GM23338 (cell line): ENCODE results near the gene EXOC6B.

ENCODE experiments used
- EZH2 ChIP-seq: fragments of 200-600 bp; sonication (generic); IDR thresholded peaks from one replicate; pipeline ENCODE4 v1.8.0; 2017; ENCODE audit warnings: antibody characterized with exemption, mild to moderate bottlenecking, low read depth; ENCODE audit not compliant: unreplicated experiment
- EZH2phosphoT487 ChIP-seq: fragments of 200-600 bp; sonication (generic); IDR thresholded peaks from one replicate; pipeline ENCODE4 v1.8.1; 2018; ENCODE audit warnings: antibody characterized with exemption; ENCODE audit not compliant: unreplicated experiment
- JUNB ChIP-seq: IDR thresholded peaks from one replicate; pipeline ENCODE4 v1.6.1; 2016; ENCODE audit warnings: antibody characterized with exemption; ENCODE audit not compliant: unreplicated experiment
- POLR2AphosphoS5 ChIP-seq: IDR thresholded peaks from 2 replicates; pipeline ENCODE4 v1.6.1; 2016; ENCODE audit warnings: antibody characterized with exemption, low read depth
- TF ChIP-seq, protein P1 (sequence below), 2 experiments: fragments of 200-600 bp in 1 of 2; sonication (generic) in 1 of 2; conservative IDR thresholded peaks; 2 replicates each; pipeline versions ENCODE4 v1.5.1 to v1.6.1; 2016 to 2017; ENCODE audit warnings: antibody characterized with exemption in 2 of 2, low read depth in 2 of 2, mild to moderate bottlenecking in 2 of 2, moderate library complexity in 1 of 2

DNA sequence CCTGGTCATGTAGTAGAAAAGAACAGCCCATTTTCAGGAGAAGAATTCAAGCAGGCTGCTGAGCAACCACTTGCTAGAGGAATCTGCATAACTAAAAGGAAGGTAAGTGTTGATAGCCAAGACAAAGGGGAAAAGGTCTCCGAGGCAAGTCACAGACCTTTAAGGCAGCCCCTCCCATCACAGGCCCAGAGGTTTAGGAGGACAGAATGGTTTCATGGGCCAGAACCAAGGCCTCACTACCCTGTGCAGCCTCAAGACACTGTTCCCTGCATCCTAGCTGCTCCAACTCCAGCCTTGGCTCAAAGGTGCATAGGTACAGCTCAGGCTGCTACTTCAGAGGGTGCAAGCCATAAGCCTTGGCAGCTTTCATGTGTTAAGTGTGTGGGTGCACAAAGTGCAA lies 439.5 kb downstream of the EXOC6B start:
- TF ChIP-seq EZH2: no peak
- no peak for TF ChIP-seq EZH2phosphoT487
- TF ChIP-seq, protein P1, sequence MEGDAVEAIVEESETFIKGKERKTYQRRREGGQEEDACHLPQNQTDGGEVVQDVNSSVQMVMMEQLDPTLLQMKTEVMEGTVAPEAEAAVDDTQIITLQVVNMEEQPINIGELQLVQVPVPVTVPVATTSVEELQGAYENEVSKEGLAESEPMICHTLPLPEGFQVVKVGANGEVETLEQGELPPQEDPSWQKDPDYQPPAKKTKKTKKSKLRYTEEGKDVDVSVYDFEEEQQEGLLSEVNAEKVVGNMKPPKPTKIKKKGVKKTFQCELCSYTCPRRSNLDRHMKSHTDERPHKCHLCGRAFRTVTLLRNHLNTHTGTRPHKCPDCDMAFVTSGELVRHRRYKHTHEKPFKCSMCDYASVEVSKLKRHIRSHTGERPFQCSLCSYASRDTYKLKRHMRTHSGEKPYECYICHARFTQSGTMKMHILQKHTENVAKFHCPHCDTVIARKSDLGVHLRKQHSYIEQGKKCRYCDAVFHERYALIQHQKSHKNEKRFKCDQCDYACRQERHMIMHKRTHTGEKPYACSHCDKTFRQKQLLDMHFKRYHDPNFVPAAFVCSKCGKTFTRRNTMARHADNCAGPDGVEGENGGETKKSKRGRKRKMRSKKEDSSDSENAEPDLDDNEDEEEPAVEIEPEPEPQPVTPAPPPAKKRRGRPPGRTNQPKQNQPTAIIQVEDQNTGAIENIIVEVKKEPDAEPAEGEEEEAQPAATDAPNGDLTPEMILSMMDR (conservative IDR thresholded peaks at IDR 0.05; ENCODE audit: low read depth in 2 of 2): no peak
- no peak for TF ChIP-seq POLR2AphosphoS5
- TF ChIP-seq JUNB: no peak
